NCI-H2196 treated with DMSO at 0.1 percent for 48 hours (cell line): ENCODE results near the gene ZNF865.

Experiments
- DNase-seq: peaks from one replicate; lab custom pipeline; 2025; ENCODE audit not compliant: unreplicated experiment; lab: John Stamatoyannopoulos, UW

Gene ZNF865

DNA sequence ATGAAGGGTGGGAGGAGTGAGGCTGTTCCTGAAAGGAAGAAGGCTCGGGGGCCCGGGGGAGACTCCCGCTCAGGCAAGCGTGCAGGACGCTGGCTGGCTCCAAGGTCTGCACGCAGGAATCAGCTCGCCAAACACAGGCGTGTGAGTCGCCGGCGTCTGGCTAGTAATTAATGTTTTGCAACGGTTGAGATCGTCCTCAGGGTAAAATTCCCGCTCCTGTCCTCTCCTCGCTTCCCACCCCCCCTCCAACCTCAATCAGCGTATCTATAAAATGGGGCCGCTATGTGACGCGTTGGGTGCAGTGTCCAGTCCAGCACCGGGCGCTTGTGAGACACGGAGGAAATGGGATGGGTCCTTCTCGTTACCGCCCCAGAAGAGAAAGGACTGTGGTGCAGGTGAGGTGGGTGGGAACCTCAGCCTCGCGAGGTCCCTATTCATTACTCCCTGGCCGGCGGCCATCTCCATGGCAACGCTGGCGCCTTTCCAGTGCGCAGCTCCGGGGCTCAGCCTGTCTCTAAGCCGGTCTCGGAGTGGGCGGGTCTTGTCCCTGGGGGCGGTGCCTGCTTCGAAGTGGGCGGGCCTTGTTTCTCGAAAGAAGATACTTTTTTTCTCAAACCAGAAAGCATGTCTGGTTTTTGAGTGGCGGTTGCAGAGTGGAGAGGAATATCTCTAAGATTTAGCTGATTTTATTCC lies 18.3 kb upstream of the ZNF865 start:
- DNase-seq = peak; percentile 88

DNA sequence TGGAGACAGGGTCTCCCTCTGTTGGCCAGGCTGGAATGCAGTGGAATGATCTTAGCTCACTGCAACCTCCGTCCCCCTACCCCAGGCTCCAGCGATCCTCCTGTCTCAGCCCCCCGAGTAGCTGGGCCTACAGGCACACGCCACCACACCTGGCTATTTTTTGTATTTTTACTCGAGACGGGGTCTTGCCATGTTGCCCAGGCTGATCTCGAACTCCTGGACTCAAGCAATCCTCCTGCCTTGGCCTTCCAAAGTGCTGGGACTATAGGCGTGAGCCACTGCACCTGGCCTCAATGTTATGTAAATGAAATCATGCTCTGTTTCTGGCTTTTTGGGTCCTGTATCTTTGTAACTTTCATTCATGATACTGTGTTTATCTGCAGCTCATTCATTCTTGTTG lies 16.7 kb upstream of the ZNF865 start:
- DNase-seq = no peak

DNA sequence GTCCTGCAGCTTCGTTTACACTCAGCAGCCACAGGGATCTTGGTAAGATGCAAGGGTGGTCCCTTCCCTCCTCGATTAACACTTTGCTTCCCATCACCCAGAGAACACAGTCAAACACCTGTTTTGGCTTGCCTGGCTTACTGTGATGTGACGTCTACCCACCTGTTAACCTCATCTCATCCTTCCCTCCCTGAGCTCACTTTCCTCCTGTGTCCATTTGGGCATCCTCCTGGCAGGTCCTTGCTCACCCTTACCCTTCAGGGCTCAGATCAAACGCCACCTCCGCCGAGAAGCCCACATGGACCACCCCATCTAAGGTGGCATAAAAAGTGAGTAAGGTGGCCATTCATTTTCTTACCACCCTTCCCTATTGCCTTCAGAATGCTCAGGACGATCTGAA lies 15.3 kb upstream of the ZNF865 start:
- no peak for DNase-seq

DNA sequence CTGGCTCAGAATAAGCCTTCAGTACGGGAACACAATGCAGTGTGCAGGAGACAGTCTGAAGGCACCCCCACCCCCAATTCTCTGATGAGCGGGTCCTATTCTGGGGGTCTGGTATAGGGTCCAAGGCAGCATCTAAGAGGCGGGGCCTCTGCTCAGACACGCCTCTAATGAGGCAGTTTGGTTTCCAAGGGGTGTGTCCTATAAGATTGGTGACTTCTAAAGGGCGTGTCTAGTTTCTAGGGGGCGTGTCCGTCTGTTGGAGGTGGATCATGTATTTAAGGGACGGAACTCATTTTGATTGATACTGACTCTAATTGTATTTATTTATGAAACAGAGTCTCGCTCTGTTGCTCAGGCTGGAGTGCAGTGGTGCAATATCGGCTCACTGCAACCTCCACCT lies 14.8 kb upstream of the ZNF865 start:
- peak; percentile 10 for DNase-seq

DNA sequence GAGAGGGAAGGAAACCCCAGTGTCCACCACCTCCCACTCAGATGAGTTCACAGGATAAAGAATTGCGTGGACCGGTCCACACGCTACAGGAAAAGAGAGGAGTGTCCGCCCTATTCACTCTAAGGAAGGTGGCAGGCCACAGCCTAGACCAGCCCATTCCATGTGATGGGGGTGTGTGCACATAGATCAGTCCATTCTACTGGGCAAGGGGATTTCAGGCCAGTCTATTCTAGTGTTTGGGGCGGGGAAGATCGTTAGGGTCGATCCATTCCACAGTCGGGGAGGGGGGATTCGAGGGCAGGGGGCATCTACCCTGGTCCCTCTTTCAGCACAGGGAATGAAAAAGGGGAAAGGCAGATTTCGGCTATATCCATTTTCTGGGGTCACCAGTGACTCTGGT lies 13.9 kb upstream of the ZNF865 start:
- DNase-seq = no peak

DNA sequence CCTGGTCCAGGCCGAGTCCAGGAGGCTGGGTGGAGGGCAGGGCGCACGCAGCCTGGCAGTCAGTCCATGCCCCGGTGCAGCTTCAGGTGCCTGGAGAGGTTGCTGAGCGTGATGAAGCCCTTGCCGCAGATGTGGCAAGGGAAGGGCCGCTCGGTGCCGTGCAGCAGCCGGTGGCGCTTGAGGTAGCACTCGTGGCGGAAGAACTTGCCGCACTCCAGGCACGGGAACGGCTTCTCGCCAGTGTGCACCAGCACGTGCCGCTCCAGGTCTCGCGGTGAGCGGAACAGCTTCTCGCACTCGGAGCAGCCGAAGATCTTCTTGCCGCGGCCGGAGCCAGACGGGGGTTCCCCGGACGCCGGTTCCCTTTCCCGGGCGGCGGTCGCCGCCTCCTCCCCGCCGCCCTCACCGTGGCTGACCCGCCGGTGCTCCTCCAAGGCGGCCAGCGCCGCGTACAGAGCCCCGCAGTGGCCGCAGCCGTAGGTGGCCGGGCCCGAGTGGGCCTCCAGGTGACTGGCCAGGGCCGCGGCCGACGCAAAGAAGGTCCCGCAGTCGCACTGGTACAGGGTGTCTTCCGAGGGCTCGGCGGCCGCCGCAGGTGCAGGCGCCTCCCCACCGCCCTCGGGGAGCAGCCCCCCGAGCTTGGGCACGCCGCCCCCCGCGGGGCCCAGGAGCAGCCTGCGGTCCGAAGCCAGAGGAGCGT lies 12.9 kb upstream of the ZNF865 start:
- no peak for DNase-seq

DNA sequence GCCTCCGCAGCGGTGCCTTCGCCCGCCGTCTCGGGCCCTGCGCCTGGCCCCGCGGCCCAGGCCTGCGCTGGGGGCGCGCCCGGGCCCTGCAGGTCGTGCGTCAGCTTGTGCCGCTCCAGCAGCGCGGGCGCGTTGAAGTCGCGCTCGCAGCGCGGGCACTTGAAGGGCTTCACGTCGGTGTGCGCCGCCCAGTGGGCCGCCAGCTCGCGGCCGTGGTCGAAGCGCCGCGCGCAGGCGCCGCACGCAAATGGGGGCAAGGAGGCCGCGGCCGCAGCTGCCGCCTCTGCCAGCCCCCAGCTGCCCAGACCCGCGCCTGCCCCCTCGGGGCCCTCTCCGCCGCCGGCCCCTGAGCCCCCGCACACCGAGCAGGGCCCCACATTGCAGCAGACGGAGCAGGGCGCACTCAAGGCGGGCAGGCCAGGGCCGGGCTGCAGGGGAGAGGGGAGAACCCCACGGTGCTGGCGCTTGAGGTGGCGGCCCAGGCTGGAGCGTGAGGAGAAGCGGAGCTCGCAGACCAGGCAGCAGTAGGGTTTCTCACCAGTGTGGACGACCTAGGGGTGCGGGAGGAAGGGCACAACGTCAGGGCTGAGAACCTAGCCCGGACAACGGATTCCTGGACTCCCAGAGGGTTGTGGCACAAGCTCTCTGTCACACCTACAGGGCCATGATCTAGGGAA lies 12.2 kb upstream of the ZNF865 start:
- DNase-seq = no peak

DNA sequence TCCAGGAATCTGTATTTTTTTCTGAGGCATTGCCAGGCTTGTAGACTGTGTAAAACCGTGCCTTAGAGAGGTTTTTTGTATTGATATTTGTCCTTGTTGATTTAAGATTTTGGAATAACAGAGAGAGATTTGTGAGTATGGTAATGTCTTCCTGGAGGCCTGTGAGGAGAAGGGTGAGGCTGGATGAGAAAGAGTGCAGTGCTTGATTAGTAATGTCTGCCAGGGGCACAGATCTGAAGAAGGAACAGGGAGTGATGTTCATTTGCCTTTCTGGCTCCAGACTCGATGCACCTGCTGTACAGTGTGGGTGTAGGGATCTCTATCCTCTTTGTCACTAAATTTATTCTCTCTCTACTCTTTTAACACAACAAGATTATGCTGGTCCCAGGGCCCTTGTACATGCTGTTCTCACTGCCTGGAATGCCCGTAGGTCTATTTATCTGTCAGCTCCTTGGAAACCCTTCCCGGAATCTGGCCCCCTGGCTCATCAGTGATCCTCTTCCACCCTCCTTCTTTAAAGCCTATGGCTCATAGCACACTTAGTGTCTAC lies 10.4 kb upstream of the ZNF865 start:
- no peak for DNase-seq

DNA sequence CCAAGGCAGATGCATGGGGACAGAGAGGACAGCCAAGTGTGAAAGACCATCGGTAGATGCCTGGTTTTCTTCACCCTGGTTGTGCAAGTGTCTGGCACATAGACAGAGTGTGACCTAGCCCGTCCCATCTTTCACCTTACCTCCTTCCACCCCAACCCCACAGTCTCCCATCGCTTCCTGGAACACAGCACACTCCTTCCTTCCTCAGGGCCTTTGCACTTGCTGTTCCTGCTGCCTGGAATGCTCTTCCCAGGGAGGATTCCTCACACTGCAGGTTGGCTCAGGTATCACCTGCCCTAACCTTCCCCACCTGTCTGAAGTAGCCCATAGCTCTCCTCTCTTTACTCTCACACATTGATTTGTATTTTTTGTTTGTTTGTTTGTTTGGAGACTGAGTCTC lies 9.1 kb upstream of the ZNF865 start:
- DNase-seq = no peak

DNA sequence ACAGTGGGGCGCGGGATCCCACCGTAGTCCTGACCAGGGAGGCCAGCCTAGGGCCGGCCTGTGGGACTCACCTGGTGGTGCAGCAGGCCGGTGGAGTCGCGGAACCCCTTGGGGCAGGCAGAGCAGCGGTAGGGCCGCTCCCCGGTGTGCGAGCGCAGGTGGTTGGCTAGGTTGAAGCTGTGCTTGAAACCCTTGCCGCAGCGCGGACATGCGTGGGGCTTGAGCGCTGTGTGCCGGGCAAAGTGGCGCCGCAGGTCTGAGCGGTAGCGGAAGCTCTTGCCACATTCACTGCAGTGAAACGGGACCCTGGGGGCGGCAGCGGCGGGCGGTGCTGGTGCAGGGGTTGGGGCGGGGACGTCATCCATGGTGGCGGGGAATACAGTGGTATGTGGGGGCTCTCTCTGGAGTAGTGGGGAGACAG lies 7.9 kb upstream of the ZNF865 start:
- no peak for DNase-seq

DNA sequence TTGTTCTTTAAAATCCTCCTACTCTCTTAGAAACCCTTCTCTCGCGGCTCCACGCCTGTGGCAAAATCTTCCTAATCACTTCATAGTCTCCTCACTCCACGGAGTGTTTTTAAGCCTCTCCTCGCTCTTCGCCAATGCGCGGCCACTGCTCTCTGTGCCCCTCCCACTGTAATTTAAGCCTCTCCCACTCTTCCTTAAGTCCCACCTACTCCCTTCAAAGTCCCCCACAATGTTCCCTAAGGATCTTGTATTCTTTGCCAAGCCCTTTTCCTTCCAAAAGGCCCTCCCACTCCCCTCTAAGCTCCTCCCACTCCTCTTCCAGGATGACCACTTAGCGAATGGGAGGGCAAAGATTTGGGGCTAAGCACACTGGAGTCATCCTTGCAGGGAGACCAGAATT lies 7.4 kb upstream of the ZNF865 start:
- no peak for DNase-seq

DNA sequence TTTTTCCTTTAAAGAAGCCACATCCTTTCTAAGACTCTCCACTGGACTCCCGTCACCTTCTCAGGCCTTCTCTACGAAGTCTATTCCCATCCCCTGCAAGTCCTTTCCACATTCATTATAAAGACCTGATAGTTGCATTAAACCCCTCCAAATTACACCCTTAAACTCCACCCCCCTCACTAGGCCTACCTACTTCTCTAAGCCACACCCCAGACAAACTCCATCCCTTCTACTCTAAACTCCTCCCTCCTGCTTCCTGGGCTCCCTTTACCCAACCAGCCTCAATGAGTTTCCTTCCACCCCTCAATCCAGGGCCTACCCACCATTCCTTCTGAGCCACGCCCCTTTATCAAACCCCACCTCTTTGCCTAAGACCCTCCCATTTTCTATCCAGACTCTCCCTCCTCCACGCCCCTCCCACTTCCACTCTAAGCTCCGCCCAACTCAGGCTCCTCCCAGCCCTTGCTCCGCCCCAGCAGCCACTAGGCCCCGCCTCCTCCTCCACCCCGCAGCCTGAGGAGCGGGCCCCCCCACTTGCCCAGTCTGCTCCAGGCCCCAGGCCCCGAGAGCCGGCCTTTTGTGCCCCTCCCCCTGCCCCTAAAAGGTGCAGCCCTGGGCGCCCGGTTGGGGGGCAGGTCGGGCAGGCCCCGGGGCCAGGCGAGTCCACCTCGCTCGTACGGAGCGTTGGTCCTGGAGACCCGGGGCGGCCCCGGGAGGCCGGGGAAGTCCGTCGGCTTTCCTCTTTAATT lies 6.6 kb upstream of the ZNF865 start:
- DNase-seq = peak; percentile 88

DNA sequence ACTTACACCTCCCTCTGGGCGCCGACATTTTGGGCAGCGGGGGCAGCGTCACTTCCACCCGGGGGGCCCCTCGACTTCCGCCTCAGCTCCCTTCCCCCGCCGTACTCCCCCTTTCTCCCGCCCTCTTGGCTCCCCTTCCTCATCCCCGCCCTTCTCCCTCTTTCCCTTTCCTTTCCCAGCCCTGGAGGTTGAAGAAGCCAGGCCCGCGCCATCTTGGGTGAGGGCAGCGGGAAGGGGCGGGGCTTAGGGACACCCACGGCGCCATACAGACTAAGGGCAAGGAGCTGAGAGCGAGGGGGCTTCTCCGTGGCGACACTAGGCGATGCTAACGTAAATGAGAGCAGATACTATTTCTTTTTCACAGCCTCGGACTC lies 6.0 kb upstream of the ZNF865 start, which contains the start of gene FIZ1:
Gene FIZ1 (minus strand): TSS at position 50 of the 374 bp plus-strand sequence. CDS start 1,652 bp downstream, outside the sequence.
- peak; percentile 95 for DNase-seq

DNA sequence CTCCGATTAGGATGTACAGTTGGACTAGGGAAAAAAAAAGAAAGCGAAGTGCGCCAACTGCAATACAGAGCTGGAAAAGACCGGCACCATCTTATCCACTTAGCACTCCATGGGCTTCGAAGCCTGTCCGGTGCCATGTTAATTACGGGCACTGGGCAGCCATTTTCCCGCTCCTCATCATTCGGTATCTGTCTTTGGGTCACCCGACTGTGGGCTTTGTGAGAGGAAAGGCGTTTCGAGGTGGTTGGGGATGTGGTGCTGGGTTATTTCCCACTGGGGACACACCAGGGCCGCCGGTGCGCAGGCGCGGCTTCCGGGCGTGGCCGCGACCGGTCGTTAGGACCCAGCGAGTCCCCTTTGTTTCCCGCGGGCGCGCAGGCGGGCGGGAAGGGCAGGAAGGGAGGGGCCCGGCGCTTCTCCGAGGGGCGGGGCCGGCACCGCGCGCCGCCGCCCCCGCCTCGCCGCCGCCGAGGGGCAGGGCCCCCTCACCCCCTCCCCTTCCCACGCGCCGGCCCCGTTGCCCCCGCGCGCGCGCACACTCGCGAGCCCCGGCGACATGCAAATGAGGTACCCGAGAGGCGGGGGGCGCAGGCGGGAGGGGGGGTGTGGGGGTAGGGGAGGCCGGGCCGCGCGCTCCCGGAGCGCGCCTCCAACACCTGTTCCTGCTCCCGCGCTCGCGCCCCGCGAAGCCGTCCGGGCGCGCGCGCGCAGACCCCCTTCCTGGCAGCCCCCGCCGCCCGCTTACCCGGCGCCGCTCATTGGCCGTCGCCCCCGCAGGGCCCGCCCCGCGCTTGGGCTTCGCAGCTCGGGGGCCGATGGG lies 5.4 kb upstream of the ZNF865 start, which contains the start of gene ZNF524:
Gene ZNF524 (plus strand): TSS at position 447 of the 820 bp plus-strand sequence. CDS start 1,825 bp downstream, outside the sequence.
- peak; percentile 93 for DNase-seq

DNA sequence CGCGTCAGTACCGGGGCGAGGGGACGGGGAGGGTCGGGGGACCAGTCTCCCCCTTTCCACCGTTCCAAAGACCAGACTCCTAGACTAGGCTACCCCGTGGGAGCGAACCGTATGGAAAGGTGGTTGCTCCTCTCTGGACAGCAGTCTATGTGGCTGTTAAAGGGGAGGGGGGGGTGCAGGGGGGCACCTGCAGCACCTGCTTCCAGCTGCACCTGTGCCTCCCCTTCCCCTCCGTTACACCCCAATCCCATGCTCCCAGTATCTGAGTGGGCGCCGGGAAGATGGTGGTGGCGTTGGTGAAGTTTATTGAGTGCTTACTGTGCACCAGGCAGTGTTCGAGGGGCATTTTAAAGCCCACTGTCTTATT lies 4.8 kb upstream of the ZNF865 start:
- DNase-seq = no peak

DNA sequence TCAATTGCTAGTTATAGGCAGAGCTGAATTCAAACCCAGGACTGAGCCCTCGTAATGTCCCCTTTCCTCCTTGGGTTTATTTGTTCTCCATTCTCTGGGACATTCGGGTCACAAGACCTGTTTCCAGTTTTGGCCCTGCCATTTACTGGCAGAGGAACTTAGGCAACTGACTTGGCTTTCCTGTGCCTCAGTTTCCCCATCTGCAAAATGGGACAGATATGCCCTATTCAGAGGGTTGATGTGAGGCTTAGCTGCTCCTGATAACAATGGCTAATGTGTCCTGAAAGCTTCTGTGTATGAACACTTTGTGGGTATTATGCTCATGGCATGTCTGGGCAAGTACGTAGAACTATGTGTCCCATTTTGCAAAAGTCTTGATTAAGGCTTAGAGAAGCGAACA lies 4.4 kb upstream of the ZNF865 start:
- no peak for DNase-seq

DNA sequence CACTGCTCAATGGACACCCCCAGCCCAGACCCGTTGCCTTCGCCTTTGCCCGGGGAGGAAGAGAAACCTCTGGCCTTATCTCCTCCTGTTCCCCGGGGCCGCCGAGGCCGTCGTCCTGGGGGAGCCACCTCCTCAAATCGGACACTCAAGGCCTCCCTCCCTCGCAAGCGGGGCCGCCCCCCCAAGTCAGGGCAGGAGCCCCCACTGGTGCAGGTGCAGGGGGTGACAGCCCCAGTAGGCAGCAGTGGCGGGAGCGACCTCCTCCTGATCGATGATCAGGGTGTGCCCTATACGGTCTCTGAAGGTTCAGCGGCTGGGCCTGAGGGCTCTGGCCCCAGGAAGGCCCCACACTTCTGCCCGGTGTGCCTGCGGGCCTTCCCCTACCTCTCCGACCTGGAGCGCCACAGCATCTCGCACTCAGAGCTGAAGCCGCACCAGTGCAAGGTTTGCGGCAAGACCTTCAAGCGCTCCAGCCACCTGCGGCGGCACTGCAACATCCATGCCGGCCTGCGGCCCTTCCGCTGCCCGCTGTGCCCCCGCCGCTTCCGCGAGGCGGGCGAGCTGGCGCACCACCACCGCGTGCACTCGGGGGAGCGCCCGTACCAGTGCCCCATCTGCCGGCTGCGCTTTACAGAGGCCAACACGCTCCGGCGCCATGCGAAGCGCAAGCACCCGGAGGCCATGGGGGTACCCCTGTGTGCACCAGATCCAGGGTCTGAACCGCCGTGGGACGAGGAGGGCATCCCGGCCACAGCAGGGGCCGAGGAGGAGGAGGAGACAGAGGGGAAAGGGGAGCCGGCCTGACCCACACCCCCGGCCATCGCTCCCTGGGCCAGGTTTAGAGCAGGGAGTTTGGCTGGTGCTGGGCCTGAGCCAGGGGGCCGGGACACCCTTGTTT lies 3.1 kb upstream of the ZNF865 start:
- no peak for DNase-seq

DNA sequence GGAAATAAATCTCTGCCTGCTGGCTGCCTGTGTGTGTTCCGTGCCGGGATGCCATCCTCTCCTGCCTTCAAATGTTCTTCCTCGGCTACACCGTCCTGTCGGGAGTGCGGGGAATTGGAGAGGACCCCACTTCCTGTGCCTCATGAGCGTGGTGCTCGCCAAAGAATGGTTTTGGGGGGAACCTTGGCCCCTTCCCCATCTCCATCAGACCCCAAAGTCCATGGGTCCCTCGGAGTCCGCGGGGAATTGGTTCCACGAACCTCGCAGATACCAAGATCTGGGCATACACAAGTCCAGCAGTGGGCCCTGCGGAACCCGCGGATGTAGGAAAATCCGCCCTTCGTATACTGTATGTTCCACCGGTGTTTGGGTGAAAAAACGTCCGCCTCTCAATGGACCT lies 2.3 kb upstream of the ZNF865 start:
- DNase-seq = no peak

DNA sequence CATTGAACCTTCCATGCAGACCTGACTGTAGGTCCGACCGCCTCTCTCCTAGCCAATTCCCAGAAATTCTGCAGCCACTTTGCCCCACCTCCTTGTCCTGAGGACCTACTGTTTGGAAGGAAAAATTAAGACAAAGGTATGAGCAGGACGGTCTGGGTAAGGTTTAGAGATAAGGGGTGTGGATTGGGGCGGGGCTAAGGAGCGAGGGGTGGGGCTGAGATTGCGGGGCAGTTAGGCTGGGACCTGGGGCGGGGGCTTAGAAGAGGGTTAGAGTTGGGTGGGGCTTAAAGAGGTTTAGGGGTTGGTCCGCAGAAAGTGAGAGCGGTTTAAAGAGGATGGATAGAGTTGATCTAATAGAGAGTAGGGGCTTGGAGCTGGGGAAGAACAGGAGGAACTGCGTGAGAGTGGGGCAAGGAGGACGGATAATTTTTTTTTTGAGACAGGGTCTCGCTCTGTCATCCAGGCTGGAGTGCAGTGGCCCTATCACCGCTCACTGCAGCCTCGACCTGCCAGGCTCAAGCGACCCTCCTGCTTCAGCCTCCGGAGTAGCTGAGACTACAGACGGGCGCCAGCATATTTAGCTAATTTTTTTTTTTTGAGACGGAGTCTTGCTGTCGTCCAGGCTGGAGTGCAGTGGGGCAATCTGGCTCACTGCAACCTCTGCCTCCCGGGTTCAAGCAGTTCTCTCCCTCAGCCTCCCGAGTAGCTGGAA lies 1.7 kb upstream of the ZNF865 start:
- DNase-seq = no peak
